ENCODE measurements around the gene FTO. TPM values are rescaled to one million over a fixed set of nuclear protein-coding genes. Genes with fewer than 3 reads are reported as not detected.

Gene FTO
- total RNA-seq, 1 donor from 2014 or later: 98.6 TPM

- intact Hi-C loops (cut with DNase I): no loop called here
- ATAC-seq (no peak), DNase-seq (no peak)
- no peaks in the 10 kb centered on the region for H3K9me3 ChIP-seq
- no peak for TF ChIP-seq CTCF (IDR thresholded peaks at IDR 0.05)
- H3K4me3 ChIP-seq: no peak overlapping the region
- H3K27me3 ChIP-seq (ENCODE audit: low read depth): no peaks in the 10 kb centered on the region
- H3K4me1 ChIP-seq: no peaks in the 10 kb centered on the region
- H3K27ac ChIP-seq: no peak overlapping the region
- no peaks in the 10 kb centered on the region for H3K36me3 ChIP-seq
Measured at GRCh38 chr16:54142787-54143186, 438.8 kb downstream of the FTO start.

- no peak for ATAC-seq
- H3K4me3 ChIP-seq: no peak overlapping the region
Measured at GRCh38 chr16:54143410-54143809, 439.5 kb downstream of the FTO start.

GRCh38 chr16:54143934-54144571 lies 440.1 kb downstream of the FTO start:
- no peak overlapping the region for H3K4me3 ChIP-seq
- no peaks in the 10 kb centered on the region for H3K36me3 ChIP-seq
- no peaks in the 10 kb centered on the region for H3K4me1 ChIP-seq
- ATAC-seq (no peak), DNase-seq (no peak)
- H3K27me3 ChIP-seq (ENCODE audit: low read depth): no peaks in the 10 kb centered on the region
- H3K9me3 ChIP-seq: no peaks in the 10 kb centered on the region
- no peak overlapping the region for H3K27ac ChIP-seq
- intact Hi-C loops (cut with DNase I): no loop called here
- no peak for TF ChIP-seq CTCF (IDR thresholded peaks at IDR 0.05)

More at GRCh38 chr16:54143410-54143809, 439.5 kb downstream of the FTO start:
- Histone ChIP-seq H3K9me3 (no peaks in the 10 kb centered on the region), H3K27ac (no peak overlapping the region), H3K36me3 (no peaks in the 10 kb centered on the region), H3K4me1 (no peaks in the 10 kb centered on the region), H3K27me3 (ENCODE audit: low read depth) (no peaks in the 10 kb centered on the region)
- TF ChIP-seq CTCF (IDR thresholded peaks at IDR 0.05): no peak
- no peak for DNase-seq
- intact Hi-C loops (cut with DNase I): no loop called here

- ATAC-seq: no peak
- intact Hi-C loops (cut with DNase I): no loop called here
- no peak for TF ChIP-seq CTCF (IDR thresholded peaks at IDR 0.05)
- no peaks in the 10 kb centered on the region for H3K27me3 ChIP-seq (ENCODE audit: low read depth)
- H3K9me3 ChIP-seq: no peaks in the 10 kb centered on the region
- H3K4me3 ChIP-seq: no peak overlapping the region
- H3K36me3 ChIP-seq: no peaks in the 10 kb centered on the region
- no peak overlapping the region for H3K27ac ChIP-seq
- H3K4me1 ChIP-seq: no peaks in the 10 kb centered on the region
- no peak for DNase-seq
Measured at GRCh38 chr16:54144572-54144947, 440.6 kb downstream of the FTO start.

- H3K4me1 ChIP-seq: no peaks in the 10 kb centered on the region
- H3K36me3 ChIP-seq: no peaks in the 10 kb centered on the region
- no peak for TF ChIP-seq CTCF (IDR thresholded peaks at IDR 0.05)
- no peak for ATAC-seq
- H3K27ac ChIP-seq: no peak overlapping the region
- no peaks in the 10 kb centered on the region for H3K9me3 ChIP-seq
- no peaks in the 10 kb centered on the region for H3K27me3 ChIP-seq (ENCODE audit: low read depth)
- intact Hi-C loops (cut with DNase I): no loop called here
- H3K4me3 ChIP-seq: no peak overlapping the region
- DNase-seq: no peak
Measured at GRCh38 chr16:54145881-54146280, 441.9 kb downstream of the FTO start.

All from lower lobe of right lung (tissue), 2 donors.